ENCODE measurements around the gene ST14. TPM values are rescaled to one million over a fixed set of nuclear protein-coding genes. Genes with fewer than 3 reads are reported as not detected.

ST14 gene
- polyA plus RNA-seq, 3 donors, result 13.3 to 36.0 (median 23.6) TPM

GRCh38 chr11:130199792-130200191 is 40.2 kb downstream of the ST14 start:
- WGBS (ENCODE audit: insufficient coverage), result 90% methylated on average over 11 of the region's 12 CpGs
- no peak for TF ChIP-seq CTCF (IDR thresholded peaks at IDR 0.05)
- Histone ChIP-seq H4K20me1 (ENCODE audit: insufficient read depth, low read length) (no peaks in the 10 kb centered on the region), H3K27me3 (ENCODE audit: control insufficient read depth in 2 of 2, insufficient read depth in 2 of 2, low read length in 2 of 2) (no peaks in the 10 kb centered on the region), H3K36me3 (replicated peaks in 1 of 2; ENCODE audit: control insufficient read depth in 1 of 2, insufficient read depth in 2 of 2, low read length in 2 of 2) (peaks cover 58 to 74% of the 10 kb centered on the region in 2 donors), H3K4me1 (ENCODE audit: control insufficient read depth in 1 of 2, insufficient read depth in 2 of 2, low read length in 2 of 2) (peaks cover 18 to 23% of the 10 kb centered on the region in 2 donors), H3K27ac (ENCODE audit: low read depth in 1 of 2, low read length in 2 of 2) (no peak overlapping the region), H3K79me2 (ENCODE audit: insufficient read depth, low read length) (no peaks in the 10 kb centered on the region), H3K4me2 (replicated peaks; ENCODE audit: extremely low read depth, low read length, poor library complexity, severe bottlenecking) (no peak overlapping the region), H3K9ac (ENCODE audit: insufficient read depth, low read length, poor library complexity, severe bottlenecking) (no peak overlapping the region), H3K4me3 (replicated peaks in 1 of 3; ENCODE audit: low read depth in 2 of 3, low read length in 3 of 3) (no peak overlapping the region), H2AFZ (ENCODE audit: insufficient read depth, low read depth, low read length, poor library complexity, severe bottlenecking) (no peak overlapping the region), H3K9me3 (replicated peaks in 1 of 2; ENCODE audit: control insufficient read depth in 1 of 2, insufficient read depth in 1 of 2, low read length in 2 of 2) (peaks cover 0 to 2% of the 10 kb centered on the region in 2 donors)
- Mint-ChIP-seq H3K9me3 (peaks cover 0 to 6% (median 0%) of the 10 kb centered on the region in 7 donors), H3K4me3 (no peak overlapping the region), H3K27ac (no peak overlapping the region), H3K36me3 (peaks cover 74 to 89% of the 10 kb centered on the region in 2 donors), H3K4me1 (peaks cover 29% of the 10 kb centered on the region), H3K27me3 (ENCODE audit: low read depth in 3 of 3) (peaks cover 0 to 8% (median 7%) of the 10 kb centered on the region in 3 donors)
- intact Hi-C loops (cut with micrococcal nuclease), result no loop called here
- DNase-seq, result no peak

- Mint-ChIP-seq H3K4me3 (no peak overlapping the region), H3K9me3 (peaks cover 0 to 6% (median 0%) of the 10 kb centered on the region in 7 donors), H3K4me1 (peaks cover 29% of the 10 kb centered on the region), H3K27me3 (ENCODE audit: low read depth in 3 of 3) (peaks cover 0 to 7% (median 7%) of the 10 kb centered on the region in 3 donors), H3K36me3 (peaks cover 72 to 88% of the 10 kb centered on the region in 2 donors), H3K27ac (peak overlapping the region in 1 of 7 donors; percentile 64)
- no peak for DNase-seq
- Histone ChIP-seq H3K9ac (ENCODE audit: insufficient read depth, low read length, poor library complexity, severe bottlenecking) (no peak overlapping the region), H4K20me1 (ENCODE audit: insufficient read depth, low read length) (no peaks in the 10 kb centered on the region), H3K9me3 (replicated peaks in 1 of 2; ENCODE audit: control insufficient read depth in 1 of 2, insufficient read depth in 1 of 2, low read length in 2 of 2) (peaks cover 0 to 2% of the 10 kb centered on the region in 2 donors), H3K36me3 (replicated peaks in 1 of 2; ENCODE audit: control insufficient read depth in 1 of 2, insufficient read depth in 2 of 2, low read length in 2 of 2) (peaks cover 52 to 66% of the 10 kb centered on the region in 2 donors), H3K27me3 (ENCODE audit: control insufficient read depth in 2 of 2, insufficient read depth in 2 of 2, low read length in 2 of 2) (no peaks in the 10 kb centered on the region), H3K79me2 (ENCODE audit: insufficient read depth, low read length) (no peaks in the 10 kb centered on the region), H3K4me1 (ENCODE audit: control insufficient read depth in 1 of 2, insufficient read depth in 2 of 2, low read length in 2 of 2) (peaks cover 18 to 23% of the 10 kb centered on the region in 2 donors), H3K4me2 (replicated peaks; ENCODE audit: extremely low read depth, low read length, poor library complexity, severe bottlenecking) (no peak overlapping the region), H2AFZ (ENCODE audit: insufficient read depth, low read depth, low read length, poor library complexity, severe bottlenecking) (no peak overlapping the region), H3K27ac (ENCODE audit: low read depth in 1 of 2, low read length in 2 of 2) (no peak overlapping the region), H3K4me3 (replicated peaks in 1 of 3; ENCODE audit: low read depth in 2 of 3, low read length in 3 of 3) (no peak overlapping the region)
- TF ChIP-seq CTCF (IDR thresholded peaks at IDR 0.05), result no peak
- intact Hi-C loops (cut with micrococcal nuclease), result no loop called here
- WGBS (ENCODE audit: insufficient coverage), result 95% methylated on average over 7 of the region's 7 CpGs
These were observed 41.4 kb downstream of the ST14 start for GRCh38 chr11:130201026-130201425.

Measured in CD14-positive monocyte (primary cell).